OCI-LY1 (cell line): ENCODE measurements around the gene PKNOX2.

Source experiments
- H2AFZ ChIP-seq: fragments of 200-600 bp; sonication (generic), shearing (Covaris generic); 2 replicates; pipeline ENCODE4 v1.6.0; 2014; ENCODE audit warnings: antibody characterized with exemption, mild to moderate bottlenecking, low read length
- H3F3A ChIP-seq: fragments of 200-600 bp; sonication (generic), shearing (Covaris generic); 2 replicates; pipeline ENCODE4 v1.6.0; 2014; ENCODE audit warnings: mild to moderate bottlenecking, antibody characterized with exemption, low read length, moderate library complexity; ENCODE audit not compliant: insufficient read depth
- H3K27ac ChIP-seq: fragments of 200-600 bp; sonication (generic); 2 replicates; pipeline ENCODE4 v1.5.1; 2014; ENCODE audit warnings: low read length, mixed run types, mild to moderate bottlenecking, low read depth; ENCODE audit not compliant: poor library complexity, severe bottlenecking
- H3K27me3 ChIP-seq: fragments of 200-600 bp; sonication (generic); 2 replicates; pipeline ENCODE4 v1.6.0; 2014; ENCODE audit warnings: antibody characterized with exemption, mild to moderate bottlenecking, low read length, moderate library complexity; ENCODE audit not compliant: insufficient read depth
- H3K36me3 ChIP-seq: fragments of 200-600 bp; sonication (generic); 2 replicates; pipeline ENCODE4 v1.6.1; 2014; ENCODE audit warnings: mild to moderate bottlenecking, antibody characterized with exemption, low read length, moderate library complexity, mixed read lengths; ENCODE audit not compliant: insufficient read depth
- H3K4me1 ChIP-seq: fragments of 200-600 bp; sonication (generic); 2 replicates; pipeline ENCODE4 v1.5.1; 2014; ENCODE audit warnings: mild to moderate bottlenecking, low read length, moderate library complexity; ENCODE audit not compliant: insufficient read depth, severe bottlenecking
- H3K4me2 ChIP-seq: fragments of 200-600 bp; sonication (generic), shearing (Covaris generic); 2 replicates; pipeline ENCODE4 v1.6.1; 2014; ENCODE audit warnings: low read length
- H3K4me3 ChIP-seq: fragments of 200-600 bp; sonication (generic); 2 replicates; pipeline ENCODE4 v1.5.1; 2014; ENCODE audit warnings: low read length, low read depth, mild to moderate bottlenecking, mixed read lengths; ENCODE audit not compliant: poor library complexity, severe bottlenecking
- H3K79me2 ChIP-seq: fragments of 200-600 bp; shearing (Covaris generic); 2 replicates; pipeline ENCODE4 v1.6.1; 2016; ENCODE audit warnings: mixed run types, low read length, mixed read lengths; ENCODE audit not compliant: insufficient read depth
- H3K9ac ChIP-seq: fragments of 200-600 bp; sonication (generic), shearing (Covaris generic); 2 replicates; pipeline ENCODE4 v1.6.1; 2014; ENCODE audit warnings: mild to moderate bottlenecking, low read length, mixed read lengths
- H3K9me2 ChIP-seq: fragments of 200-600 bp; sonication (generic), shearing (Covaris generic); 2 replicates; pipeline ENCODE4 v1.6.1; 2014; ENCODE audit warnings: low read depth, mild to moderate bottlenecking, low read length, mixed read lengths
- H3K9me3 ChIP-seq: fragments of 200-600 bp; shearing (Covaris generic); 2 replicates; pipeline ENCODE4 v1.6.1; 2014; ENCODE audit warnings: low read length, mixed read lengths
- H4K20me1 ChIP-seq: fragments of 200-600 bp; sonication (generic), shearing (Covaris generic); 2 replicates; pipeline ENCODE4 v1.6.0; 2016; ENCODE audit warnings: mild to moderate bottlenecking, low read length; ENCODE audit not compliant: insufficient read depth
- EZH2 ChIP-seq: fragments of 200-600 bp; sonication (generic), shearing (Covaris generic); IDR thresholded peaks from 2 replicates; pipeline ENCODE4 v1.8.0; 2017; ENCODE audit warnings: borderline replicate concordance, mixed run types, mild to moderate bottlenecking, antibody characterized with exemption, low read length, moderate library complexity, mixed read lengths
- TF ChIP-seq, protein P1 (sequence below): fragments of 200-600 bp; sonication (generic), shearing (Covaris generic); IDR thresholded peaks from 2 replicates; pipeline ENCODE4 v1.5.1; 2017; ENCODE audit warnings: mild to moderate bottlenecking, antibody characterized with exemption, low read length, moderate library complexity, mixed read lengths

PKNOX2 gene

DNA sequence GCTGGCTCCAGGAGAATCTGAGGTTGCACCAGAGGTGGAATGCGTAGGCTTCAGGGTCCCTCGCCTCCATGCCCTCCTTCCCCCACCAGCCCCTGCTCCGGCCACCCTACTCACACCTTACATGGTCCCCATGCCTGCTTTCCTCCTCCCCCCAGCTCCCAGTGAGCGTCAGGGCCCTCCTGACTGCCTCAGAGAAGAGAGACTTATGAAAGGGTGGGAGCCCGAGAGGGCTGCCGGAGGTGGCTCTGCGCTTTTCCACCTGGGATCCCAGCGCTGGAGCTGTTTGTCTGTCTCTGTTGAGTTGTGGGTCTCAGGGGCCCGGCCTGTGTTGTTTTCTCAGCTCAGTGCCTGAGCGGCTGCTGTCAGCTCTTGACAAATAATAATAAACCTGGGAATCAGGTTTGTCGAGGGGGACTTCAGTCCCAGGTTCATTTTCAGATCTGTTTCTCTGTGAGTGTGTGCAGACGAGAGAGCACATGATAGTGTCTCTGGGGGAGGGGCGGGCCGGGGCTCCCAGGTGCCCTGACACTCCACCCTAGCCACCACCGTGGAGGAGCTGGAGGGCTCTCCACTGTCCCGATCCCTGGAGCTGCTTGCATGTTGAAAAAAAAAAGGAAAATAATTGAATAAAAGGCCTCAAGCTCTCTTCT, 177.9 kb downstream of the PKNOX2 start:
- Histone ChIP-seq H4K20me1 (no peaks in the 10 kb centered on the region), H3K27me3 (no peaks in the 10 kb centered on the region), H3K4me3 (no peak overlapping the region), H3K9me2 (no peaks in the 10 kb centered on the region), H3K9ac (no peak overlapping the region), H3K36me3 (no peaks in the 10 kb centered on the region), H3K79me2 (no peaks in the 10 kb centered on the region), H3K4me2 (no peak overlapping the region), H3K27ac (no peak overlapping the region), H2AFZ (no peak overlapping the region), H3K9me3 (no peaks in the 10 kb centered on the region), H3F3A (no peaks in the 10 kb centered on the region), H3K4me1 (no peaks in the 10 kb centered on the region)
- no peak for TF ChIP-seq EZH2
- TF ChIP-seq, protein P1, sequence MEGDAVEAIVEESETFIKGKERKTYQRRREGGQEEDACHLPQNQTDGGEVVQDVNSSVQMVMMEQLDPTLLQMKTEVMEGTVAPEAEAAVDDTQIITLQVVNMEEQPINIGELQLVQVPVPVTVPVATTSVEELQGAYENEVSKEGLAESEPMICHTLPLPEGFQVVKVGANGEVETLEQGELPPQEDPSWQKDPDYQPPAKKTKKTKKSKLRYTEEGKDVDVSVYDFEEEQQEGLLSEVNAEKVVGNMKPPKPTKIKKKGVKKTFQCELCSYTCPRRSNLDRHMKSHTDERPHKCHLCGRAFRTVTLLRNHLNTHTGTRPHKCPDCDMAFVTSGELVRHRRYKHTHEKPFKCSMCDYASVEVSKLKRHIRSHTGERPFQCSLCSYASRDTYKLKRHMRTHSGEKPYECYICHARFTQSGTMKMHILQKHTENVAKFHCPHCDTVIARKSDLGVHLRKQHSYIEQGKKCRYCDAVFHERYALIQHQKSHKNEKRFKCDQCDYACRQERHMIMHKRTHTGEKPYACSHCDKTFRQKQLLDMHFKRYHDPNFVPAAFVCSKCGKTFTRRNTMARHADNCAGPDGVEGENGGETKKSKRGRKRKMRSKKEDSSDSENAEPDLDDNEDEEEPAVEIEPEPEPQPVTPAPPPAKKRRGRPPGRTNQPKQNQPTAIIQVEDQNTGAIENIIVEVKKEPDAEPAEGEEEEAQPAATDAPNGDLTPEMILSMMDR = no peak

DNA sequence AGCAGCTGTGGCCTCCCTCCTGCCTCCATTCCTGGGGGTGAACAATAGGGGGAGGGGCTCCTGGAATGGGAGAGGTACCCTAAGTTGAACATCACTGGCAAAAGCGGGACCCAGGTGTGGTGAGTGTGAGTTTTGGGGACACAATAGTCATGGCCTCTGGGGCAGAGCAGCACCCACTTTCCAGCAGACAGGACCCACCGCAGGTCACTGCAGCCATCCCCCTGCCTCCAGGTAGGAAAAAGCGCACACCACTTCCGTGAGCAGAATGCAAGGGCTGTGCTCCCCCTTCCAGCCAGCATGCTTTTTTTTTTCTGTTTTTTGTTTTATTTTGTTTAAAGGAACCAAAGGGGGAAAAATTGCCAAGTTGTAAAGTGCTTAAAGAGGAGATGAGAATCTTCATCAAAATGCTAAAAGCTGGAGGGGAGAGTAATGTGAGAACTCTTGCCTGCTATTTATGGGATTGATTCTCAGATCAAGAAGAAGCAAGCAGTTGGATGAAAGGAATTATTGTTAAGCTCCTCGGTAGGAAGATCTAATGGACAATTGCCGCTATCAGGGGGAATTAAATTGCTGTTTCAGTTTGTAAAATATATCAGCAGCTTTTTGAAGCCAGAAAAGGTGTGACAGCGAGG, 178.7 kb downstream of the PKNOX2 start:
- no peaks in the 10 kb centered on the region for H3K4me1 ChIP-seq
- no peaks in the 10 kb centered on the region for H3K27me3 ChIP-seq
- TF ChIP-seq, protein P1 = no peak
- no peak for TF ChIP-seq EZH2
- no peak overlapping the region for H3K4me2 ChIP-seq
- H4K20me1 ChIP-seq = no peaks in the 10 kb centered on the region
- no peak overlapping the region for H3K9ac ChIP-seq
- H3K36me3 ChIP-seq = no peaks in the 10 kb centered on the region
- H3K27ac ChIP-seq = no peak overlapping the region
- H3K4me3 ChIP-seq = no peak overlapping the region
- no peak overlapping the region for H2AFZ ChIP-seq
- no peaks in the 10 kb centered on the region for H3K9me3 ChIP-seq
- H3K79me2 ChIP-seq = no peaks in the 10 kb centered on the region
- H3K9me2 ChIP-seq = no peaks in the 10 kb centered on the region
- no peaks in the 10 kb centered on the region for H3F3A ChIP-seq

DNA sequence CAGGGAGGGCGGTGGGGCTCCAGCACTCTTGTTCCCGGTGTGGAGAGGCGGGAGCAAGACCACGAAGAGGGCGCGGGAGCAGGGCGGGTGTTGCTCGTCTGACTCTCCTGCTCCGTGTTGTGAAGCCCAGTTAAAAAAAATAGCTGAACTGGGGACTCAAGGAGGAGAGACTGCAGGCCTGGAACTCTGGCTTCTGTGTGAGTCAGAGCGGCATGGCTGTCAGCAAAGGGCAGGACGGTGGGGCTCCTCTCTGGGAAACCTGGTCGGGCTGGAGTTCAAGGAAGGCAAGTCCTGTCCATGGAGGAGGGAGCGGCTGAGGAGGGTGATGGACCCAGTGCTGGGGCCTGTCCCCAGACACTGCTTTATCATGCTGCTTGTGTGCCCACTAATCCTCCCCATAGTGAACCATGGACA, 179.2 kb downstream of the PKNOX2 start:
- H3F3A ChIP-seq = no peaks in the 10 kb centered on the region
- H3K79me2 ChIP-seq = no peaks in the 10 kb centered on the region
- no peaks in the 10 kb centered on the region for H3K4me1 ChIP-seq
- H3K4me3 ChIP-seq = no peak overlapping the region
- H3K9me3 ChIP-seq = no peaks in the 10 kb centered on the region
- H2AFZ ChIP-seq = no peak overlapping the region
- H3K27ac ChIP-seq = no peak overlapping the region
- no peak overlapping the region for H3K9ac ChIP-seq
- no peaks in the 10 kb centered on the region for H4K20me1 ChIP-seq
- H3K4me2 ChIP-seq = no peak overlapping the region
- no peak for TF ChIP-seq EZH2
- TF ChIP-seq, protein P1 = no peak
- no peaks in the 10 kb centered on the region for H3K9me2 ChIP-seq
- no peaks in the 10 kb centered on the region for H3K27me3 ChIP-seq
- H3K36me3 ChIP-seq = no peaks in the 10 kb centered on the region
